Muscle of leg (tissue), 11 donors: ENCODE results near the gene CCNI. TPM values are rescaled to one million over a fixed set of nuclear protein-coding genes. Genes with fewer than 3 reads are reported as not detected.

Source experiments
- DNase-seq: peaks from one replicate; pipeline ENCODE4 v3.0.0; 2013
- H3K27ac ChIP-seq: one replicate; pipeline ENCODE4 v1.5.1; 2013; ENCODE audit warnings: mild to moderate bottlenecking, low read length, control low read depth
- H3K27me3 ChIP-seq: one replicate; pipeline ENCODE4 v1.6.1; 2013; ENCODE audit warnings: low read length; ENCODE audit not compliant: control insufficient read depth, insufficient read depth
- H3K36me3 ChIP-seq: one replicate; pipeline ENCODE4 v1.6.1; 2013; ENCODE audit warnings: low read length; ENCODE audit not compliant: control insufficient read depth, insufficient read depth
- H3K4me1 ChIP-seq: one replicate; pipeline ENCODE4 v1.6.1; 2013; ENCODE audit warnings: low read length; ENCODE audit not compliant: control insufficient read depth, insufficient read depth
- H3K4me3 ChIP-seq: one replicate; pipeline ENCODE4 v1.5.1; 2013; ENCODE audit warnings: low read length, control low read depth
- H3K9me3 ChIP-seq: replicated peaks from 2 replicates; pipeline ENCODE4 v1.6.1; 2013; ENCODE audit warnings: low read depth, low read length; ENCODE audit not compliant: control insufficient read depth
- WGBS: methylation state at CpG from one replicate; pipeline ENCODE4 v1.1.5; 2013; ENCODE audit warnings: missing lambda C conversion rate; ENCODE audit not compliant: insufficient coverage; 5-methylcytosine and 5-hydroxymethylcytosine counted together
- polyA plus RNA-seq, 8 donors: library from polyadenylated mRNA; unstranded; fragments of 120-200 nt; gene quantifications; one replicate each; pipeline versions ENCODE4 v1.2.1 to v1.2.3, GENCODE V29; 2013; ENCODE audit warnings: inconsistent platforms in 1 of 8, low replicate concordance in 1 of 8; ENCODE audit not compliant: insufficient read length in 8 of 8, insufficient read depth in 1 of 8
- total RNA-seq: library from RNA; stranded (reverse); fragments of 120-200 nt; gene quantifications from one replicate; pipeline ENCODE4 v1.2.4, GENCODE V29; 2013

Gene CCNI
- total and polyA plus RNA-seq, 9 donors = 124 to 334 (median 258) TPM

DNA sequence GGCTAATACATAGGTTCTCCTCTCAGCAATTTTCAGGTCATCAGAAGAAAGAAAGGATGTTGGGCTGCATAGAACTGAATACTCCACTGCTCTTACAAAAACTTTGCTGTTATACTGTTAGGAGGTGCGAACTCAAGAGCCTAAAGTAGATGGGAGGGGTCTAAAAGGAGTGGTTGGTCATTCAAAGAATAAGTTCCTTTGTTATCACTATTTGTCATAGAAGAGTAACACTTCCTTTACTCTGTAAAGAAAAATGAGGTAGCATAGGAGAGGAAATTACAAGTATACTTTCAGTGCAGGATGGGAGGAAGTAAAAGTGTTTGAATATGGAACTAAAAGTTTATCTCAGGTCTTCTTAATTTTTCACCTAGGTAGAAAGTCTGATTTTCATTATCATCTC, 61.5 kb downstream of the CCNI start:
- WGBS = no CpG with 5 or more reads among the region's 1 CpG
- no peaks in the 10 kb centered on the region for H3K27me3 ChIP-seq

DNA sequence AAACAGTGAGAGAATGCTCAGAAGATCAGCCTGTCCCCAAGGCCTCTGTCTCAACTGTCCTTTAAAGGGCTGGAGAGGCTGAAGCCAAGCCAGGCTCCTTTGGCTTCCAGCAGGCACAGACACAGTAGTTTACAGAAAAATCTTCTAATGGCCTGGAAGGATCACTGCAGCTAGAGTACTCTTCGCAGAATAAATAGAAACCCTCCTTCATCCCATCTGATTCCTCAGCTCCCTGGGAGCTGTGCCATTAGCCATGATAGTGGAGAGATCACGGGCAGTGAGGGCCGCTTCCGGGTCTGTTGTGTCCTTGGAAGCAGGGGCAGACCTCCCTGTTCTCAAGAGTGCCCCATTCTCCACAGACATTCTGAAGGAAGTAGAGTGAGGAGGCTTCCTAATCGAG, 63.1 kb downstream of the CCNI start:
- H3K4me1 ChIP-seq = peaks cover 4% of the 10 kb centered on the region
- no peak overlapping the region for H3K4me3 ChIP-seq
- peaks cover 59% of the 10 kb centered on the region for H3K36me3 ChIP-seq
- H3K27ac ChIP-seq = no peak overlapping the region
- no peaks in the 10 kb centered on the region for H3K9me3 ChIP-seq
- no peaks in the 10 kb centered on the region for H3K27me3 ChIP-seq
- WGBS = no CpG with 5 or more reads among the region's 5 CpGs
- DNase-seq = no peak

More for the DNA sequence above, 61.5 kb downstream of the CCNI start:
- Histone ChIP-seq H3K27ac (no peak overlapping the region), H3K4me1 (peaks cover 2% of the 10 kb centered on the region), H3K4me3 (no peak overlapping the region), H3K9me3 (no peaks in the 10 kb centered on the region), H3K36me3 (peaks cover 56% of the 10 kb centered on the region)
- no peak for DNase-seq

DNA sequence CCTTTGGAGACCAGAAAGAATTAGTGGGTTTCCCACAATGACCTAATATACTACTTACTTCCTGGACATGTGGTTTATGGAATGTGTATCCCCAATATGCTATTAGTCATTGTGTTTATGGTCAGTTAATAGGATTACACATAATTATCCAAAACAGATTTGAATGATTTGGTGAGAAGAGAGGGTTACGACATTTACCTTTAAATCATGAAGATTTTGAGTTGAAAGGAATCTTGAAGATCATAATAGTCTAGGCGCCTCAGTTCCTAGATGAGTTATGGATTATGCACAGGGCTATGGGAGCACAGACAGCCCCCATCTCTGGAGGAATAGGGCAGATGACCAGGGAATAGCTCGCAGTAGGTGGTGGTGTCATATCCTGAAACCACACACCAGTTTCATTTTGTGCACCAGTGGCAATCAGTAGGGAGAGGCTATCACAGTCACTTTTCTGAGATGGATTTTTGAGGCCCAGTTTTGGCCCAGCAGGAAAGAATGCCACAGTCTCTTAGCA, 64.9 kb downstream of the CCNI start:
- peaks cover 70% of the 10 kb centered on the region for H3K36me3 ChIP-seq
- no peak overlapping the region for H3K4me3 ChIP-seq
- 100% methylated on average over 1 of the region's 3 CpGs for WGBS
- H3K4me1 ChIP-seq = peaks cover 13% of the 10 kb centered on the region
- DNase-seq = no peak
- no peaks in the 10 kb centered on the region for H3K27me3 ChIP-seq
- H3K27ac ChIP-seq = no peak overlapping the region
- no peaks in the 10 kb centered on the region for H3K9me3 ChIP-seq

- H3K4me1 ChIP-seq = peaks cover 13% of the 10 kb centered on the region
Observed at GRCh38 chr4:77009511-77010115, 66.2 kb downstream of the CCNI start.

DNA sequence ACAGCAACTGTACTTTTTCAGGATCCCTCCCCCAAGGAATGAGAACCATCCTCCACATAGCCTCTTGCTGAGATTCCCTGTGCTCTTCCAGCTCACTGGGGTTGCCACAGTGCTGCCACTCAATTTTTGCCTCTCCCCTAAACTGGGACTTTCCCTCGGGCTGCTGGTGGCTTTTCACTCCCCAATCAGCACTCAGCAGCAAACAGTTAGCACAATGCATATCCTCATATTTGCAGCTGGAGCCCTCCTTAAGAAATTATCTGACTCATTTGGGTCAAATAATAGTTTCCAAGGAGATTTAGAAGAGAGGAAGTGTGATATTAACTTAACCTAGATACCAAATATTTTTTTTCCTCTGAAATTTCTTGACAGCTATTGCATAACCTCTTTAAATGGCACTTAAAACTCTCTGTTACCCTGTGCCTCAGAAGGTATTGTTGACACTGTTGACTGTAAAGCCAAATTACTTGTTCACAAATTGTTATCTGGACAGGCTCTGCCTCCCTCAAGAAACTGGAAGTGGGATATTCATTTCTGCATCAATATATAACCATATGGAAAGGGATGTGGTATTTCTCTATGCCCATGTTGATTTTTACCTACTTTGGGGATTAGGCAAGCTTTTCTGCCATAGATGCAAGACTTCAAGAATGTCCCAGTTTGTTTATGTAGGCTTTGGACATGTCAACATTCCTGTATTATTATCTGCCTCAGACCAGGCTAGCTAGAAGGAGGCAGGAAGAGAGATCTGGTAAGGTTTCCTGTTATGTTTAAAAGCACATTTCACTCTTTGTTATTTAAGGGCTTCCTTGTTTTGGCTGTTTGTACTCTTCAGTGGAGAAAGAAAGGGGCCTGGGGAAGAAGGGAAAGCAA, 68.2 kb downstream of the CCNI start:
- Histone ChIP-seq H3K36me3 (peaks cover 59% of the 10 kb centered on the region), H3K27ac (peak overlapping the region; percentile 80), H3K27me3 (no peaks in the 10 kb centered on the region), H3K4me3 (no peak overlapping the region), H3K9me3 (no peaks in the 10 kb centered on the region), H3K4me1 (peaks cover 18% of the 10 kb centered on the region)
- DNase-seq = no peak
- no CpG with 5 or more reads among the region's 1 CpG for WGBS

More at GRCh38 chr4:77009511-77010115, 66.2 kb downstream of the CCNI start:
- H3K9me3 ChIP-seq = no peaks in the 10 kb centered on the region
- H3K4me3 ChIP-seq = no peak overlapping the region
- no peak for DNase-seq
- H3K27ac ChIP-seq = no peak overlapping the region
- H3K36me3 ChIP-seq = peaks cover 66% of the 10 kb centered on the region
- H3K27me3 ChIP-seq = no peaks in the 10 kb centered on the region

DNA sequence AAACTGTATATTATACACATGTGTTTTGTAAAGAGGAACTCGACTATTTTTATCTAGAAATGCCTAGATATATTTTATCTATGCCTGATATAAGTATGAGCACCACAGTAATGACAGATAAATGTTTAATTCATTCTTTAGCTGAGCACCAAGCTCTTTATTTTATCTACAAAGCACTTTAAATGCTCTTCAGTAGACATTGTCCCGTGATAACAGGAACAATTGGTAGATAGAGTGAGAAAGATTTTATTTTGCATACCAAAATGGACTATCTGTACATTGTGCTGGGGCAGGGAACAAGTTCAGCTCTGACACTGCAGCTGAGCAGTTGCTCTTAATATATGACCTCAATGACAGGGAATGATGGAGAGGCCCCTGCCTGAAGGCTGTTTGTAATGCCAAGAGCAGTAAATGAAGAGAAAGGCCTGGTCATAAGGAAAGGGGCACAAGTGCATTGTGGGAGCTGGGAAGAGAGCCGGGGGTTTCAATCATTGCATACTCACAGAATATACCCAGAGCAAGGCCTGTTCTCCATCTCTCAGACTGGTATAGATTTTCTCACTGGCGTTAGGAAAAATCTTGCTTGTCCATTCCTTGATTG, 68.9 kb downstream of the CCNI start:
- DNase-seq = no peak
- H3K4me3 ChIP-seq = no peak overlapping the region
- H3K36me3 ChIP-seq = peaks cover 57% of the 10 kb centered on the region
- H3K9me3 ChIP-seq = no peaks in the 10 kb centered on the region
- 86% methylated on average over 1 of the region's 4 CpGs for WGBS
- H3K27me3 ChIP-seq = no peaks in the 10 kb centered on the region
- H3K4me1 ChIP-seq = peaks cover 18% of the 10 kb centered on the region
- H3K27ac ChIP-seq = peak overlapping the region; percentile 80

GRCh38 chr4:77003400-77003799, 72.4 kb downstream of the CCNI start:
- Histone ChIP-seq H3K36me3 (peaks cover 48% of the 10 kb centered on the region), H3K4me1 (peaks cover 17% of the 10 kb centered on the region), H3K27me3 (no peaks in the 10 kb centered on the region), H3K4me3 (no peak overlapping the region), H3K27ac (peak overlapping the region; percentile 61), H3K9me3 (no peaks in the 10 kb centered on the region)
- no peak for DNase-seq

- no peaks in the 10 kb centered on the region for H3K27me3 ChIP-seq
- peak; percentile 69 for DNase-seq
- peaks cover 52% of the 10 kb centered on the region for H3K36me3 ChIP-seq
- H3K9me3 ChIP-seq = peaks cover 3% of the 10 kb centered on the region
- H3K27ac ChIP-seq = peak overlapping the region; percentile 61
- no peak overlapping the region for H3K4me3 ChIP-seq
- peaks cover 15% of the 10 kb centered on the region for H3K4me1 ChIP-seq
- WGBS = 44% methylated on average over 2 of the region's 5 CpGs
Observed at GRCh38 chr4:77002321-77003107, 73.3 kb downstream of the CCNI start.

DNA sequence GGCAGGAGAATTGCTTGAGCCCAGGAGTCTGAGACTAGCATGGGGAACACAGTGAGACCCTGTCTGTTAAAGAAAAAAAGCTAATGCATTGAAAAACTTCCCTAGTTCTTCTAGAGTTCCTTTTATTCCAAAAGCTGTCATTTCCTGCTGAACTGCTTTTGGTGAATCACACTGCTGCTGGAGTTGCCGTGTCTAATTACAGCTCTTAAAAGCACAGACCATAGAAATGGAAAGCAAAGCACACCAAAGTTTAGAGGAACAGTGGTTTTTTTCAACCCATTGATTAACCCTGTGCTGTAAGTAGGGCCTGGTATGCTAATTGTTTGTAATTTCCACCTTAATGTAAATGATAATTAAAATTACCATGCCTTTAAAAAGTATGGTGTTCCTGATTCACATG, 73.9 kb downstream of the CCNI start:
- DNase-seq = peak; percentile 70
- Histone ChIP-seq H3K27ac (peak overlapping the region; percentile 53), H3K4me1 (peaks cover 12% of the 10 kb centered on the region), H3K27me3 (no peaks in the 10 kb centered on the region), H3K9me3 (peaks cover 3% of the 10 kb centered on the region), H3K4me3 (no peak overlapping the region), H3K36me3 (peaks cover 52% of the 10 kb centered on the region)
- WGBS = no CpG with 5 or more reads among the region's 1 CpG
